Activated T-helper 9 cell treated with anti-CD3 and anti-CD28 coated beads, Interleukin-2, amount 50 U/mL, for 16 hours (primary cell): ENCODE results near the gene MCM3AP.
A peak's percentile ranks its signal among the peaks of the same experiment; 100 is the strongest.
"Not testable (repeated sequence)": the region's sequence is repeated elsewhere in the genome, so short reads cannot be mapped to it uniquely, and the experiment has no call there.

Experiments
- DNase-seq: peaks from one replicate; pipeline ENCODE4 v3.0.0-alpha.2; 2020; ENCODE audit warnings: low read depth

Gene MCM3AP

GRCh38 chr21:46243325-46243724, 42.1 kb downstream of the MCM3AP start:
- DNase-seq = no peak

- not testable (repeated sequence) for DNase-seq
Observed at GRCh38 chr21:46241577-46241976, 43.8 kb downstream of the MCM3AP start.

GRCh38 chr21:46239817-46240325, 45.5 kb downstream of the MCM3AP start:
- DNase-seq = no peak

DNA sequence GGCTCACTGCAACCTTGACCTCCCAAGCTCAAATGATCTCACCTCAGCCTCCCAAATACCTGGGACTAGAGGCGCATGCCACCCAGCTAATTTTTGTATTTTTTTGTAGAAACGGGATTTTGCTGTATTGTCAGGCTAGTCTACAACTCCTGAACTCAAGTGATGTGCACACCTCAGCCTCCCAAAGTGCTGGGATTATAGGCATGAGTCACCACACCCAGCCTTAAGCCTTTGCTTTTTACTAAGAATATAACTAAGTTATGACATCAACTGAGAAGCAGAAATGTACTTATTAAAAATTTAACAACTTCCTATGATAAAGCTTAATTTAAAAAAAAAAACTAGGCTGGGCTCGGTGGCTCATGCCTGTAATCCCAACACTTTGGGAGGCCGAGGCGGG, 47.9 kb downstream of the MCM3AP start:
- DNase-seq = no peak

- no peak for DNase-seq
Observed at GRCh38 chr21:46234436-46234950, 50.9 kb downstream of the MCM3AP start.

DNA sequence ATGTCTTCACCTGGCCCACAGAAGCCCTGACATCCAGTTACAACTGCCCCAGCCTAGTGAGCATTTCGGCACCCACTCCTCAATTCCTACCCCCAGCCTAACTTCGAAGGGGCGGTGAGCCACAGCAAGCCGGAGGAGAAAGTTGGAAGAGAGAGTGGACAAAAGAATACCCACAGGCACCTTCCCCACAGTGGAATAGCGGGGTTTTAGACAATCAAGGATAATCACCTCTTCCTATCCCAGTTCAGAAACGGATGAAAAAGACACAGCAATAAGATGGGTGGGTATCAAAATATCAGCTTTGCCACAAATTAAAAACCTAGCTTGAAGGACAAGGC, 55.5 kb downstream of the MCM3AP start:
- DNase-seq = no peak

GRCh38 chr21:46229133-46229922, 56.1 kb downstream of the MCM3AP start:
- DNase-seq = no peak

DNA sequence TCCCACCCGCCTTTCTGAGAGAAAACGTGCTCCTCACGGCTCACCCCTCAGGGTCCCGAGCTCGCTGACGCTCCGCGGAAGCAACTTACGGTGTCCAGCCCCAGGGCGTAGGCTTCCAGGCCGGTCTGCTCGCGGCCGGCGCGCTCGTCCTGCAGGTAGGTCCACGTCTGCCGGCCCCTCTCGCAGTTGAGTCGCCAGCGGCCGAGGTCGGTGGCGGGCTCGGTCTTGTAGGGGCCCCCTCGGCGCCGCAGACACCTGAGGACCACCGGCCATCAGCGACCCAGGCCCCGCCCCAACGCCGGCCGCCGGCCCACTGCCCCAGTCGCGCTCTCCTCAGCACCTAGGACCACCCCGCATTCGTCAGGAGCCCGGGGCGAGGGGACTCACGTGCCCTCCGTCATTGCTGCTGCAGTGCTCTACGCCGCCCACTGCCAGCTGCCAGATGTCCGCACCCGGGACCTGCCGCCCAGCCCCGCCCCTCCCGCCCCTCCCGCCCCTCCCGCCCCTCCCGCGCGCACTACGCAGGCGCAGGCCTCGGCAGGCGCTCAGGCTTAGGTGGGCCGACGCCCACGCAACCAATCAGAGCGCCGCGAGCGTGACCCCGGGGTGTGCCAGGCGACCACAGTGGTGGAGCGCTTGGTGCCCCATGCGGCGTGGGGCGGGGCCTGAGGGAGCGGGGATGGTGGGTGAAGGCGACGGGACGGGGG, 56.9 kb downstream of the MCM3AP start, which contains the start of gene LSS:
TSS of gene LSS (minus strand) at position 430 of the 707 bp plus-strand sequence. CDS start at position 401, 29 bp downstream.
- DNase-seq = peak; percentile 96

DNA sequence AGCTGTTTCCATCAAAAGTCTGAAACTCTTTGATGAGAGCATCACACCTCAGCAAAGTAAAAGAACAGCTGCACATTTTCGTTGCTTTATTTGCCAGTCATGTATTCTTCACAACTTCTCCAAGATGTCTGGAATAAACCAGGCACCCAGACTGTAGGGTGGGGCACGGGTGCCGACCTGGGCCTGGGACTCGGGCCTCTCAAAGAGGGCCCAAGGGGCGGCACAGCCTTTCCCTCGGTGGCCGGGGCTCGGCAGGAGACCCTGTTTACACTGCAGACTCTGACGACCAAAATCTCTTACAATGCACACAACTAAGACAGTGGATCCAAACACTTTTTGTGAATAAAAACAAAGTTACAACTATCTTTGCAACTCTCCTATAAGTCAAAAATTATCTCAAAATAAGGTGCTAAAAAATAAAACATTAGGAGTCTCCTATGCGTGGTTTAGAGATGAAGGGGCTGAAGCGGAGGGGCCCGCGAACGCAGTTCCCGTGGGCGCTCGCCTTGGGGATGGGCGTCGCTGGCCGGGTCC, 57.5 kb downstream of the MCM3AP start:
- DNase-seq = no peak

DNA sequence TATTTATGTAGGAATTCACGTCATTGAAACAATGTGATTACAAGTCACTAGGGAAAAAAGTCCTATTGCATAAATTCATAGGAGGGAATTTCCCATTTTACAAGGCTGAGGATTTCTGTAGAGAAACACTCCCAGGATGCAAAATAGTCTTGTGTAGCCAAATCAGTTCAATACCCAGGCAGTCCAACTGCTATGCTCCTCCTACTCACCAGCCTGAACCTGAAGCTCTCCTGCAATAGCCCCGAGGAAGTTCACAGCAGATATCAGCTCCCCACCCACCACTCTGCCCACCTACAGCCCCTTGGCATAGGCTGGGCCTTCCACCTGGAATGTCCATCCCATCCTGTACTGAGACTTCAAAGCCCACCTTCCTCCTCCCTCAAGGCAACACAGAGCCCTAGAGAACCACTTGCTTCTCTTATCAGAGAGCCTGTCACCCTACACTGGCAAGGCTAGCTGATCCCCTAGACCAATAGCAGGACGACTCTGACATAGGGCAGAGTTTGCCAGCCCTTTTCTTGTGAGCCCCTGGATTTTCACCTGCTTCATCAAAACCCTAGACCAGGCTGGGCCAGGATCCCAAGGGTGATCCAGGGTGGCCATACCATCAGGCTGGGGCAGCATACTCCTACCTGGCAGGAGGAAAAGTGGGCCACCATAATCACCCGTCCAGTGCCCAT, 58.4 kb downstream of the MCM3AP start:
- no peak for DNase-seq

- DNase-seq = no peak
Observed at GRCh38 chr21:46226146-46226545, 59.3 kb downstream of the MCM3AP start.

DNA sequence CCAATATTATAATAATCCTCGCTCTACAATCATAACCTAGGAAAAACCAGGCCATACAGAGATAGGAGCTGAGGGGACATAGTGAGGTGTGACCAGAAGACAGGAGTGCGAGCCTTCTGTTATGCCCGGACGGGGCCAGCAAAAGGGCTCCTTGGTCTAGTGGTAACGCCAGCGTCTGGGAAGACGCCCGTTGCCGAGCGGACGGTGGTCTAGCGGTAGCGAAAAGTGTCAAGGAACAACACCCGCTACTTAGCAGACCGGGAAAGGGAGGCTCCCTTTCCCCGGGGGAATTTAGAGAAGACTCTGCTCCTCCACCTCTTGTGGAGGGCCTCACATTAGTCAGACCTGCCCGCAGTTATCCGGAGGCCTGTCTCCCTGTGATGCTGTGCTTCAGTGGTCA, 61.8 kb downstream of the MCM3AP start:
- not testable (repeated sequence) for DNase-seq

GRCh38 chr21:46223217-46223616, 62.2 kb downstream of the MCM3AP start:
- DNase-seq = no peak

GRCh38 chr21:46222436-46223116, 62.8 kb downstream of the MCM3AP start:
- no peak for DNase-seq

GRCh38 chr21:46221664-46222435, 63.6 kb downstream of the MCM3AP start:
- no peak for DNase-seq

- DNase-seq = no peak
Observed at GRCh38 chr21:46220847-46221246, 64.6 kb downstream of the MCM3AP start.

DNA sequence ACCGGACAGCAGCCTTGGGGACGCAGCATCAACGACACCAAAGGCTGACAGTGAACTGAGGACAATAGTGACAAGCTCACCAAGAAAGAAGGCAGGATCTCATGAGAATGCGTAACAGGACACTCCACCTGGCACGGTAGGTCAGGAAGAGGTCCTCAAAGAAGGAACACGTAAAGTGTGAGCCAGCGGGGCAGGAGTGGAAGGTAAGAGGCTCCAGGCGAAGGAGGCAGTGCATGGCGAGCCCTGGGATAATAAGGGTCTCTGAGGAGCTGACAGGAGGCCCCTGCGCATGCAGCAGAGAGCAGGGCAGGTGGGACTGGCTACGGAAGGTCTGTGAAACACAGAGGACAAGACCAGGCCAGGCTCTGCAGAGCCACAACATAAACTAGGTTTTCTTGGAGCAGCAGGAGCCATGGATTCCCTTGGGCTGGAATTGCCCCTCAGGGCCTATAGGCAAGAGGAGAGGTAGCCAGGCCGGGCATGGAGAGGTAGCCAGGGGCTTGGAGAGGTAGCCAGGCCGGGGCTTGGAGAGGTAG, 65.1 kb downstream of the MCM3AP start:
- no peak for DNase-seq

- no peak for DNase-seq
Observed at GRCh38 chr21:46219591-46220239, 65.7 kb downstream of the MCM3AP start.

DNA sequence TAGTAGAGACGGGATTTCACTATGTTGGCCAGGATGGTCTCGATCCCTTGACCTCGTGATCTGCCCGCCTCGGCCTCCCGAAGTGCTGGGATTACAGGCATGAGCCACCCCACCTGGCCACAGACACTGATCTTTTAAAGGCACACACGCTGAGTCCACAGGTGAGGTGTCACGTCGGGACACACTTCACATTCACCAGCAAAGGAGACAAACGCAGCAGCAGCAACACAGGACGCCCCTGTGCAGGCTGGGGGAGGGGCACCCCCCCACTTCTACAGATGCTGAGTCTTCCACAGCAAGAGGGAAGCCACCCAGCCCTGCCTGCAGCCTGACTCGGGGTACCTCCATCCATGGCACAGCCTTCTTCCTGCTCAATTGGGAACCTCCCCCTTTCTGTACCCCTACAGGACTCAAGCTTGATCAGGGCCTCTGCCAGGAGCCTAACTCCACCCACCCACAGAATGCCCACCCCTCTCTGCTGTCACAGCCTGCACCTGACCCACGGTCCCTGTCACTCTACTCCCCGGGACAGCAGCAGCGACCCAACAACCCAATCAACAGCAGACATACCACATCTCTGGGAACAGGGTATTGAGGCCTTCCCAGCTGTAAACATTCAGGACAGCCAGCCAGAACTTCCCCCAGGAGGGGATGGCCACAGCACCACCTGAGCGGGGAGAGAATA, 66.4 kb downstream of the MCM3AP start:
- no peak for DNase-seq
